Nephron (organoid): ENCODE results near the gene CRABP2.

Experiments
- H3K27ac Mint-ChIP-seq, 3 experiments: 2 replicates each; pipeline ENCODE4 v1.8.0; 2020; ENCODE audit warnings: mixed read lengths in 3 of 3, mild to moderate bottlenecking in 2 of 3, moderate library complexity in 1 of 3
- H3K27me3 Mint-ChIP-seq: 2 replicates; pipeline ENCODE4 v1.8.0; 2021; ENCODE audit warnings: low read depth, mild to moderate bottlenecking, moderate library complexity, mixed read lengths
- H3K36me3 Mint-ChIP-seq: 2 replicates; pipeline ENCODE4 v1.8.0; 2020; ENCODE audit warnings: low read depth, mixed read lengths
- H3K4me1 Mint-ChIP-seq: 2 replicates; pipeline ENCODE4 v1.8.0; 2020; ENCODE audit warnings: mixed read lengths
- H3K4me3 Mint-ChIP-seq, 3 experiments: 2 replicates each; pipeline ENCODE4 v1.8.0; 2020; ENCODE audit warnings: mild to moderate bottlenecking in 3 of 3, mixed read lengths in 3 of 3, moderate library complexity in 2 of 3
- H3K9me3 Mint-ChIP-seq: 2 replicates; pipeline ENCODE4 v1.8.0; 2020; ENCODE audit warnings: mixed read lengths
- TF ChIP-seq, protein P1 (sequence below), 3 experiments: fragments of 200-600 bp; sonication (generic); IDR thresholded peaks; one replicate each; pipeline ENCODE4 v1.5.0; 2021; ENCODE audit warnings: antibody characterized with exemption in 3 of 3; ENCODE audit not compliant: unreplicated experiment in 3 of 3

Gene CRABP2

DNA sequence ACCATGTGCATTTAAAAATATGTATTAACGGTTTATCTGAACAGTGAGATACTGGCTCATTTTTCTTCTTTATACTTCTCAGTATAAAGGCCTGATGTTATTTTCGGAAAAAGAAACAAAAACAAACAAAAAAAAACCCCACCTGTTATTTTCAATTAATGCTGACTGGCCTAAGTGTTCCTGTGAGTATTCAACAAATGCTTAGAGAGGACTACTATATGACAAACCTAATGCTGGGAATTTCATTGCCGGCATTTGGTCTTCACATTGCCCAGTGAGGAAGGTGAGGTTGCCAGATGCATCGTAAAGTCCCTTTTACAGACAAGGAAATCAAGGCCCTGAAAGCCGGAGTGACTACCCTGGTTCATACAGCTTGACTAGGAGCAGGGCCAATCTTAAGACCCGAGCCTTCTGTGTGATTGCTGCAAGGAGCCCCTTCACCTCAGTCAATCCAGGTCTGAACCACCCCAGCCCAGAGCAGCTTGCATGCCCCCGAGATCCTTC, 34.9 kb upstream of the CRABP2 start:
- Mint-ChIP-seq H3K9me3 (no peaks in the 10 kb centered on the region), H3K4me3 (peak overlapping the region; percentile 93 to 96 (median 94)), H3K4me1 (peaks cover 30% of the 10 kb centered on the region), H3K36me3 (peaks cover 20% of the 10 kb centered on the region), H3K27ac (peak overlapping the region; percentile 94 to 96 (median 96)), H3K27me3 (no peaks in the 10 kb centered on the region)
- TF ChIP-seq, protein P1, sequence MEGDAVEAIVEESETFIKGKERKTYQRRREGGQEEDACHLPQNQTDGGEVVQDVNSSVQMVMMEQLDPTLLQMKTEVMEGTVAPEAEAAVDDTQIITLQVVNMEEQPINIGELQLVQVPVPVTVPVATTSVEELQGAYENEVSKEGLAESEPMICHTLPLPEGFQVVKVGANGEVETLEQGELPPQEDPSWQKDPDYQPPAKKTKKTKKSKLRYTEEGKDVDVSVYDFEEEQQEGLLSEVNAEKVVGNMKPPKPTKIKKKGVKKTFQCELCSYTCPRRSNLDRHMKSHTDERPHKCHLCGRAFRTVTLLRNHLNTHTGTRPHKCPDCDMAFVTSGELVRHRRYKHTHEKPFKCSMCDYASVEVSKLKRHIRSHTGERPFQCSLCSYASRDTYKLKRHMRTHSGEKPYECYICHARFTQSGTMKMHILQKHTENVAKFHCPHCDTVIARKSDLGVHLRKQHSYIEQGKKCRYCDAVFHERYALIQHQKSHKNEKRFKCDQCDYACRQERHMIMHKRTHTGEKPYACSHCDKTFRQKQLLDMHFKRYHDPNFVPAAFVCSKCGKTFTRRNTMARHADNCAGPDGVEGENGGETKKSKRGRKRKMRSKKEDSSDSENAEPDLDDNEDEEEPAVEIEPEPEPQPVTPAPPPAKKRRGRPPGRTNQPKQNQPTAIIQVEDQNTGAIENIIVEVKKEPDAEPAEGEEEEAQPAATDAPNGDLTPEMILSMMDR (IDR thresholded peaks at IDR 0.05; ENCODE audit: unreplicated experiment in 3 of 3): no peak

- Mint-ChIP-seq H3K27me3 (no peaks in the 10 kb centered on the region), H3K27ac (peak overlapping the region in 1 of 3 experiments; percentile 40), H3K36me3 (peaks cover 20% of the 10 kb centered on the region), H3K4me1 (peaks cover 28% of the 10 kb centered on the region), H3K9me3 (no peaks in the 10 kb centered on the region), H3K4me3 (peak overlapping the region; percentile 74 to 85 (median 74))
- TF ChIP-seq, protein P1 (IDR thresholded peaks at IDR 0.05; ENCODE audit: unreplicated experiment in 3 of 3): no peak
Observed at GRCh38 chr1:156738916-156739315, 33.5 kb upstream of the CRABP2 start.

- Mint-ChIP-seq H3K4me3 (peak overlapping the region; percentile 50 to 85 (median 74)), H3K27me3 (no peaks in the 10 kb centered on the region), H3K9me3 (no peaks in the 10 kb centered on the region), H3K27ac (peak overlapping the region in 1 of 3 experiments; percentile 40), H3K4me1 (peaks cover 28% of the 10 kb centered on the region), H3K36me3 (peaks cover 20% of the 10 kb centered on the region)
- TF ChIP-seq, protein P1 (IDR thresholded peaks at IDR 0.05; ENCODE audit: unreplicated experiment in 3 of 3): no peak
Observed at GRCh38 chr1:156738407-156738806, 33.0 kb upstream of the CRABP2 start.

DNA sequence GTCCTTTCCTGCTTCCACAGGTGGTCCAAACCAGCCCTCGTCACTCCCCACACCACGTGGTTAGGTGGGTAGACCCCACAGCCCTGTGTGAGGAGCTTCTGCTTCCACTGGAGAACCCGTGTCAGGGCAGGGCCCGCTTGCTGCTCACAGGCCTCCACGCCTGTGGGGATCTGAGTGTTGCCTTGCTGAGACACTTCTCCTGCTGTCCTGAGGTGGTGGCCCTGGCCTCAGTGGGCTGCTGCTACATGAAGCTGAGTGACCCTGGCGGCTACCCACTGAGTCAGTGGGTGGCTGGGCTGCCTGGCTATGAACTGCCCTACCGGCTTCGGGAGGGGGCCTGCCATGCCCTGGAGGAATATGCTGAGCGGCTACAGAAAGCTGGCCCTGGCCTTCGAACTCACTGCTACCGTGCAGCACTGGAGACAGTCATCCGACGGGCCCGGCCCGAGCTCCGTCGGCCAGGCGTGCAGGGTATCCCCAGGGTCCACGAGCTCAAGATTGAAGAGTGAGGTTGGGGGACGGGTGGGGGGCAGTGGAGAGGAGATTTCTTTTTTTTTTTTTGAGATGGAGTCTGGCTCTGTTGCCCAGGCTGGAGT, 28.7 kb upstream of the CRABP2 start:
- TF ChIP-seq, protein P1 (IDR thresholded peaks at IDR 0.05; ENCODE audit: unreplicated experiment in 3 of 3): no peak
- no peak overlapping the region for H3K27ac Mint-ChIP-seq
- H3K4me1 Mint-ChIP-seq: peaks cover 15% of the 10 kb centered on the region
- H3K27me3 Mint-ChIP-seq: no peaks in the 10 kb centered on the region
- no peaks in the 10 kb centered on the region for H3K9me3 Mint-ChIP-seq
- peaks cover 11% of the 10 kb centered on the region for H3K36me3 Mint-ChIP-seq
- no peak overlapping the region for H3K4me3 Mint-ChIP-seq

GRCh38 chr1:156728599-156729462, 23.4 kb upstream of the CRABP2 start, which contains the start of gene ISG20L2:
ISG20L2 (minus strand) TSS chr1:156728766; CDS start chr1:156727652, 1,114 bp downstream.
- Mint-ChIP-seq H3K27me3 (no peaks in the 10 kb centered on the region), H3K9me3 (no peaks in the 10 kb centered on the region)
- TF ChIP-seq, protein P1 (IDR thresholded peaks at IDR 0.05; ENCODE audit: unreplicated experiment in 3 of 3): no peak

More at GRCh38 chr1:156728599-156729462, 23.4 kb upstream of the CRABP2 start, which contains the start of gene ISG20L2:
- H3K27ac Mint-ChIP-seq: peak within 1 kb of the TSS; percentile 85 to 94 (median 91)
- H3K4me3 Mint-ChIP-seq: no peak within 1 kb of the TSS
- H3K4me1 Mint-ChIP-seq: peaks cover 23% of the 10 kb centered on the region
- peaks cover 14% of the 10 kb centered on the region for H3K36me3 Mint-ChIP-seq
